Measurements from ENCODE around the gene COX6B2. TPM values are rescaled to one million over a fixed set of nuclear protein-coding genes. Genes with fewer than 3 reads are reported as not detected.

The COX6B2 gene
- total RNA-seq, 4 donors from 2014 or later, result 0.14 to 4.6 TPM; not detected in 2

DNA sequence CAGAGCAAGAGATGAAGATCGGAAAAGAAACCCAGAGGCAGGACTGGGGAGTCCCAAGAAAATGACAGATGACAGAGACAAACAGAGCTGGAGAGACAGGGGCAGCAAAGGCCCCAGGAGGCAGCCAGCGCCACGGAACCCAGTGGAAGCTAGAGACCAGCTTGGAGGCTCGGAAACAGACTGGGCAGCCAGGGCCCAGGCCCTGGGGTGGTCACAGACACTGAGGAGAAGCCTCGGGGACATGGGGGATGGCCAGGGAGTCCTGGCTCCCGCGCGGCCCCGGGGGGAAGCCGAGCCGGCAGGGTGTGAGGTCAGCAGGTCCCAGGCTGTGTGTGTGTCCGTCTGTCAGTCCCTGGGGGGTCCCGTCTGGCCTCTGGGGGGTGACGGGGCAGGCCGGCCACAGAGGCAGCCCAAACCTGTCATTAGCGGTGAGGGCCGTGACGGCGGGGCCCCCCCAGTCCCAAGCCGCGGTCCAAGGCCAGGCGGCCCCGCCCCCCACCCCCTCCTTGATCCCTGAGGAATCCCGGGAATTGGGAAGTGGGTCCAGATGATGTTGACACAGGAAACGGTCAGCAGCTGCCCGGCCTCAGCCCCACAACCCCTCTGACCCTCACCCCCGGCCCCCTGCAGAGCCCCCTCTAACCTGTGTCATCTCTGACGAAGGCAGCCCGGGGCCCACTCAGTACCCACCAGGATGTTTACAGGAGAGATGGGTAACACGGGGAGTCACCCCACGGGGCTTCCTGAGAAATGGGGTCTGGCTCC is 19.7 kb upstream of the COX6B2 start:
- no peak for DNase-seq
- Histone ChIP-seq H3K27me3 (peaks cover 10 to 29% of the 10 kb centered on the region in 2 donors), H3K4me3 (no peak overlapping the region), H3K4me1 (peaks cover 0 to 13% of the 10 kb centered on the region in 2 donors), H3K36me3 (no peaks in the 10 kb centered on the region), H3K27ac (no peak overlapping the region), H3K9me3 (no peaks in the 10 kb centered on the region)
- TF ChIP-seq POLR2A (IDR thresholded peaks at IDR 0.05), result no peak
- TF ChIP-seq CTCF (IDR thresholded peaks at IDR 0.05), result no peak
- intact Hi-C loops (cut with DNase I; ENCODE audit: low total_unique reads), result no loop called here

- intact Hi-C loops (cut with DNase I; ENCODE audit: low total_unique reads), result no loop called here
- Histone ChIP-seq H3K4me1 (peaks cover 0 to 17% of the 10 kb centered on the region in 2 donors), H3K36me3 (no peaks in the 10 kb centered on the region), H3K9me3 (no peaks in the 10 kb centered on the region), H3K27ac (no peak overlapping the region), H3K27me3 (peaks cover 17 to 31% of the 10 kb centered on the region in 2 donors), H3K4me3 (no peak overlapping the region)
- DNase-seq, result no peak
- TF ChIP-seq POLR2A (IDR thresholded peaks at IDR 0.05), result no peak
- no peak for TF ChIP-seq CTCF (IDR thresholded peaks at IDR 0.05)
These were observed 18.9 kb upstream of the COX6B2 start for GRCh38 chr19:55373306-55373992.

- Histone ChIP-seq H3K4me3 (no peak overlapping the region), H3K27me3 (peaks cover 17 to 36% of the 10 kb centered on the region in 2 donors), H3K27ac (no peak overlapping the region), H3K36me3 (no peaks in the 10 kb centered on the region), H3K9me3 (no peaks in the 10 kb centered on the region), H3K4me1 (peaks cover 0 to 15% of the 10 kb centered on the region in 2 donors)
- intact Hi-C loops (cut with DNase I; ENCODE audit: low total_unique reads), result no loop called here
- TF ChIP-seq CTCF (IDR thresholded peaks at IDR 0.05), result no peak
- no peak for TF ChIP-seq POLR2A (IDR thresholded peaks at IDR 0.05)
- no peak for DNase-seq
These were observed 18.0 kb upstream of the COX6B2 start for GRCh38 chr19:55372316-55373081.

DNA sequence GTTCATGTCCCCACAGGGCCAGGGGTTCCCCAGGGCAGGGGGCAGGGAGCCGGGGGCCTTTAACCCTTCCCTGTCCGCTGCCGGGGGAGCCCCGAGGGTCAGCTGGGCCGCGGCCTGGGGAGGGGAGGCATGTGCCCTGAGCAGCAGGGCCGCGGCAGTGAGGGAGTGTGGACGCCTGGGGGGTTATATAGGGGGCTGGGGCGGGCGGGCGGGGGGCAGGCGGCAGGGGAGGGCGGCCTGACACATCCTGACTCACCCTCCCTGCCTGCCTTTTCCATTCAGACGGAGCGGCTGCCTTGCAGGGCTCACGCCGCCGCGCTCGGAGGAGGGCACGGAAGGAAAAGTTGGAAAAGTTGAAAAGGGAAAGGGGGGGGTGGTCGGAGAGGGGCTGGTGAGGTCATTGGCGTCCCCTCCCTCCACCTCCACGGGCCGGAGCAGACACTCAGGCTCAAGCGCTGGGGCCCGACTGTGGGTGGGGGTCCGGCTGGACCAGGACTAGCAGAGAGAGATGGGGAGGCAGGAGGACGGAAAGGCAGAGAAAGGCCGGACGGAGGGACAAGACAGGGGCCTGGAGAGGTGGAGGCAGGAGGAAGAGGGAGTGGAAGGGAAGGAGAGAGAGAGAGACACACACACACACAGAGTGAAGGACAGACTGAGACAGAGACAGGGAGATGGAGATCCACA is 15.9 kb upstream of the COX6B2 start, which contains the start of gene IL11:
IL11 (minus strand) TSS at position 159 of the 684 bp plus-strand sequence; CDS start at position 6, 153 bp downstream.
- no peak for DNase-seq
- Histone ChIP-seq H3K9me3 (no peaks in the 10 kb centered on the region), H3K27ac (no peak within 1 kb of the TSS), H3K4me1 (peaks cover 0 to 14% of the 10 kb centered on the region in 2 donors), H3K4me3 (no peak within 1 kb of the TSS), H3K36me3 (no peaks in the 10 kb centered on the region), H3K27me3 (peaks cover 17 to 22% of the 10 kb centered on the region in 2 donors)
- TF ChIP-seq POLR2A (IDR thresholded peaks at IDR 0.05), result no peak
- no peak for TF ChIP-seq CTCF (IDR thresholded peaks at IDR 0.05)
- intact Hi-C loops (cut with DNase I; ENCODE audit: low total_unique reads), result no loop called here

Measured in uterus (tissue), 4 donors.